ENCODE results near the gene EBI3.
"Not testable (repeated sequence)": the region's sequence is repeated elsewhere in the genome, so short reads cannot be mapped to it uniquely, and the experiment has no call there.

Gene EBI3

GRCh38 chr19:4233282-4233853 lies 4.0 kb downstream of the EBI3 start:
- Histone ChIP-seq H3K27me3 (ENCODE audit: control insufficient read depth in 2 of 2, insufficient read depth in 2 of 2, low read length in 2 of 2) (peaks cover 5 to 13% of the 10 kb centered on the region in 2 donors), H3K4me1 (ENCODE audit: control insufficient read depth in 2 of 2, insufficient read depth in 2 of 2, low read length in 2 of 2) (no peaks in the 10 kb centered on the region), H3K36me3 (ENCODE audit: control insufficient read depth in 2 of 2, insufficient read depth in 2 of 2, low read length in 2 of 2) (no peaks in the 10 kb centered on the region), H3K4me3 (ENCODE audit: low read length in 2 of 2) (no peak overlapping the region), H3K9ac (ENCODE audit: low read depth in 1 of 2, low read length in 2 of 2) (no peak overlapping the region), H3K9me3 (ENCODE audit: control insufficient read depth in 2 of 2, low read length in 2 of 2) (no peaks in the 10 kb centered on the region), H3K27ac (ENCODE audit: low read depth in 2 of 2, low read length in 2 of 2) (no peak overlapping the region)

DNA sequence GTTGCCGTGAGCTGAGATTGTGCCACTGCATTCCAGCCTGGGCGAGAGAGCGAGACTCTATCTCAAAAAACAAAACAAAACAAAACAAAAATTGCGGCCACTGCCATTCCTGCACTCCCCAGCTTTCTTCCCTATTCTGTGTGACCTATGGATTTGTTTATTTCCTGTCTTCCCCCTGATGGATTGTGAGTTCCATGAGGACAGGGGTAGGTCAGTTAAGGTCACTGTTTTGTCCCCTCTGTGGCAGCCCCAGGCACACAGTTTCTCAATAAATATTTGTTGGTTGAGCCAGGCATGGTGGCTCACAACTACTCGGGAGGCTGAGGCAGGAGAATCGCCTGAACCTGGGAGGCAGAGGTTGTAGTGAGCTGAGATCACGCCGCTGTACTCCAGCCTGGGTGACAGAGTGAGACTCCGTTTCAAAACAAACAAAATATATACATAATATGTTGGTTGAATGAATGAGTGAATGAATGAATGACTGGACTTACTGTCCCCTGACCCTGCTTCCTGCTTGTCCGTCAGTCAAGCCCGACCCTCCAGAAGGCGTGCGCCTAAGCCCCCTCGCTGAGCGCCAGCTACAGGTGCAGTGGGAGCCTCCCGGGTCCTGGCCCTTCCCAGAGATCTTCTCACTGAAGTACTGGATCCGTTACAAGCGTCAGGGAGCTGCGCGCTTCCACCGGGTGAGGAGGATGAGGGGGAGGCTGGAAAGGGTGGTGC lies 5.0 kb downstream of the EBI3 start:
- peaks cover 4 to 6% of the 10 kb centered on the region in 2 donors for H3K27me3 ChIP-seq (ENCODE audit: control insufficient read depth in 2 of 2, insufficient read depth in 2 of 2, low read length in 2 of 2)
- no peak overlapping the region for H3K9ac ChIP-seq (ENCODE audit: low read depth in 1 of 2, low read length in 2 of 2)
- no peaks in the 10 kb centered on the region for H3K36me3 ChIP-seq (ENCODE audit: control insufficient read depth in 2 of 2, insufficient read depth in 2 of 2, low read length in 2 of 2)
- H3K9me3 ChIP-seq (ENCODE audit: control insufficient read depth in 2 of 2, low read length in 2 of 2) = no peaks in the 10 kb centered on the region
- H3K27ac ChIP-seq (ENCODE audit: low read depth in 2 of 2, low read length in 2 of 2) = no peak overlapping the region
- no peaks in the 10 kb centered on the region for H3K4me1 ChIP-seq (ENCODE audit: control insufficient read depth in 2 of 2, insufficient read depth in 2 of 2, low read length in 2 of 2)
- no peak overlapping the region for H3K4me3 ChIP-seq (ENCODE audit: low read length in 2 of 2)

- Histone ChIP-seq H3K27me3 (ENCODE audit: control insufficient read depth in 2 of 2, insufficient read depth in 2 of 2, low read length in 2 of 2) (peaks cover 0 to 2% of the 10 kb centered on the region in 2 donors), H3K4me1 (ENCODE audit: control insufficient read depth in 2 of 2, insufficient read depth in 2 of 2, low read length in 2 of 2) (no peaks in the 10 kb centered on the region), H3K9ac (ENCODE audit: low read depth in 1 of 2, low read length in 2 of 2) (no peak overlapping the region), H3K9me3 (ENCODE audit: control insufficient read depth in 2 of 2, low read length in 2 of 2) (no peaks in the 10 kb centered on the region), H3K4me3 (ENCODE audit: low read length in 2 of 2) (no peak overlapping the region), H3K27ac (ENCODE audit: low read depth in 2 of 2, low read length in 2 of 2) (no peak overlapping the region), H3K36me3 (ENCODE audit: control insufficient read depth in 2 of 2, insufficient read depth in 2 of 2, low read length in 2 of 2) (no peaks in the 10 kb centered on the region)
Observed at GRCh38 chr19:4234862-4235201, 5.5 kb downstream of the EBI3 start.

DNA sequence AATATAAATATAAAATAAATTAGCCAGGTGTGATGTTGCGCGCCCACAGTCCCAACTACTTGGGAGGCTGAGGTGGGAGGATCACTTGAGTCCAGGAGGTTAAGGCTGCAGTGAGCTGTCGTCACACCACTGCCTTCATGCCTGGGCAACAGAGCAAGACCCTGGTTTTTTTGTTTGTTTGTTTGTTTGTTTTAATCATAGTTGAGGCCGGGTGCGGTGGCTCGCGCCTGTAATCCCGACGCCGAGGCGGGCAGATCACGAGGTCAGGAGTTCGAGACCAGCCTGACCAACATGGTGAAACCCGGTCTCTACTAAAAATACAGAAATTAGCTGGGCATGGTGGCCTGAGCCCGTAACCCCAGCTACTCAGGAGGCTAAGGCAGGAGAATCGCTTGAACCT lies 8.2 kb downstream of the EBI3 start:
- H3K36me3 ChIP-seq (ENCODE audit: control insufficient read depth in 2 of 2, insufficient read depth in 2 of 2, low read length in 2 of 2) = not testable (repeated sequence)

GRCh38 chr19:4238831-4239230 lies 9.5 kb downstream of the EBI3 start:
- Histone ChIP-seq H3K27me3 (ENCODE audit: control insufficient read depth in 2 of 2, insufficient read depth in 2 of 2, low read length in 2 of 2) (peaks cover 0 to 2% of the 10 kb centered on the region in 2 donors), H3K27ac (ENCODE audit: low read depth in 2 of 2, low read length in 2 of 2) (no peak overlapping the region), H3K9me3 (ENCODE audit: control insufficient read depth in 2 of 2, low read length in 2 of 2) (peaks cover 2 to 4% of the 10 kb centered on the region in 2 donors), H3K4me3 (ENCODE audit: low read length in 2 of 2) (no peak overlapping the region), H3K36me3 (ENCODE audit: control insufficient read depth in 2 of 2, insufficient read depth in 2 of 2, low read length in 2 of 2) (no peaks in the 10 kb centered on the region), H3K9ac (ENCODE audit: low read depth in 1 of 2, low read length in 2 of 2) (no peak overlapping the region), H3K4me1 (ENCODE audit: control insufficient read depth in 2 of 2, insufficient read depth in 2 of 2, low read length in 2 of 2) (no peaks in the 10 kb centered on the region)

More for the DNA sequence above, 8.2 kb downstream of the EBI3 start:
- H3K27ac ChIP-seq (ENCODE audit: low read depth in 2 of 2, low read length in 2 of 2); H3K9ac ChIP-seq (ENCODE audit: low read depth in 1 of 2, low read length in 2 of 2); H3K4me3 ChIP-seq (ENCODE audit: low read length in 2 of 2); H3K27me3 ChIP-seq (ENCODE audit: control insufficient read depth in 2 of 2, insufficient read depth in 2 of 2, low read length in 2 of 2); H3K9me3 ChIP-seq (ENCODE audit: control insufficient read depth in 2 of 2, low read length in 2 of 2); H3K4me1 ChIP-seq (ENCODE audit: control insufficient read depth in 2 of 2, insufficient read depth in 2 of 2, low read length in 2 of 2): not testable (repeated sequence)

- no peak overlapping the region for H3K9ac ChIP-seq (ENCODE audit: low read depth in 1 of 2, low read length in 2 of 2)
- no peaks in the 10 kb centered on the region for H3K36me3 ChIP-seq (ENCODE audit: control insufficient read depth in 2 of 2, insufficient read depth in 2 of 2, low read length in 2 of 2)
- peaks cover 0 to 6% of the 10 kb centered on the region in 2 donors for H3K4me1 ChIP-seq (ENCODE audit: control insufficient read depth in 2 of 2, insufficient read depth in 2 of 2, low read length in 2 of 2)
- no peak overlapping the region for H3K27ac ChIP-seq (ENCODE audit: low read depth in 2 of 2, low read length in 2 of 2)
- peaks cover 2 to 4% of the 10 kb centered on the region in 2 donors for H3K9me3 ChIP-seq (ENCODE audit: control insufficient read depth in 2 of 2, low read length in 2 of 2)
- peaks cover 0 to 2% of the 10 kb centered on the region in 2 donors for H3K27me3 ChIP-seq (ENCODE audit: control insufficient read depth in 2 of 2, insufficient read depth in 2 of 2, low read length in 2 of 2)
- no peak overlapping the region for H3K4me3 ChIP-seq (ENCODE audit: low read length in 2 of 2)
Observed at GRCh38 chr19:4241824-4242430, 12.6 kb downstream of the EBI3 start.

- not testable (repeated sequence) for H3K27ac ChIP-seq (ENCODE audit: low read depth in 2 of 2, low read length in 2 of 2); H3K4me1 ChIP-seq (ENCODE audit: control insufficient read depth in 2 of 2, insufficient read depth in 2 of 2, low read length in 2 of 2); H3K9ac ChIP-seq (ENCODE audit: low read depth in 1 of 2, low read length in 2 of 2); H3K4me3 ChIP-seq (ENCODE audit: low read length in 2 of 2); H3K27me3 ChIP-seq (ENCODE audit: control insufficient read depth in 2 of 2, insufficient read depth in 2 of 2, low read length in 2 of 2); H3K9me3 ChIP-seq (ENCODE audit: control insufficient read depth in 2 of 2, low read length in 2 of 2)
- H3K36me3 ChIP-seq (ENCODE audit: control insufficient read depth in 2 of 2, insufficient read depth in 2 of 2, low read length in 2 of 2) = peaks cover 15 to 23% of the 10 kb centered on the region in 2 donors
Observed at GRCh38 chr19:4245938-4246337, 16.6 kb downstream of the EBI3 start.

- H3K9ac ChIP-seq (ENCODE audit: low read depth in 1 of 2, low read length in 2 of 2) = peak within 1 kb of the TSS; percentile 86 to 92
- peak within 1 kb of the TSS; percentile 89 to 96 for H3K4me3 ChIP-seq (ENCODE audit: low read length in 2 of 2)
- peak within 1 kb of the TSS; percentile 93 to 97 for H3K27ac ChIP-seq (ENCODE audit: low read depth in 2 of 2, low read length in 2 of 2)
- peaks cover under 1 to 1% of the 10 kb centered on the region in 2 donors for H3K9me3 ChIP-seq (ENCODE audit: control insufficient read depth in 2 of 2, low read length in 2 of 2)
- peaks cover 18 to 32% of the 10 kb centered on the region in 2 donors for H3K36me3 ChIP-seq (ENCODE audit: control insufficient read depth in 2 of 2, insufficient read depth in 2 of 2, low read length in 2 of 2)
- H3K4me1 ChIP-seq (ENCODE audit: control insufficient read depth in 2 of 2, insufficient read depth in 2 of 2, low read length in 2 of 2) = peaks cover 6% of the 10 kb centered on the region in 2 donors
- H3K27me3 ChIP-seq (ENCODE audit: control insufficient read depth in 2 of 2, insufficient read depth in 2 of 2, low read length in 2 of 2) = no peaks in the 10 kb centered on the region
Observed at GRCh38 chr19:4246767-4247593, 17.7 kb downstream of the EBI3 start, which contains the start of gene YJU2. Gene YJU2 (plus strand): TSS chr19:4247080. CDS start chr19:4247147, 67 bp downstream.

DNA sequence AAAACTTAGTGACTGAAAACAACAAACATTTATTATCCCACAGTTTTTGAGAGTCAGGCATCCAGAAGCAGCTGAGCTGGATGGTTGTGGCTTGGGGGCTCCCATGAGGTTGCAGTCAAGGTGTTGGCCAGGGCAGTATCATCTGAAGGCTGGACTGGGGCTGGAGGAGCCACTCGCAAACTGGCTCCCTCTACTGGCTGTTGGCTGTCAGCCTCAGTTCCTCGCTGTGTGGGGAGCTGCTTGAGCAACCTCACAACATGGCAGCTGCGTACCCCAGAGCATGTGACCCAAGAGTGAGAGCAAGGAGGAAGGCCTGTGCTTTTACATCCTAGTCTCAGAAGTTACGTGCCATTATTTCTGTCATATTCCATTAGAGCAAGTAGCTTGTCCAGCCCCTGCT lies 27.2 kb downstream of the EBI3 start:
- Histone ChIP-seq H3K27ac (ENCODE audit: low read depth in 2 of 2, low read length in 2 of 2) (no peak overlapping the region), H3K36me3 (ENCODE audit: control insufficient read depth in 2 of 2, insufficient read depth in 2 of 2, low read length in 2 of 2) (peaks cover 34 to 55% of the 10 kb centered on the region in 2 donors), H3K27me3 (ENCODE audit: control insufficient read depth in 2 of 2, insufficient read depth in 2 of 2, low read length in 2 of 2) (no peaks in the 10 kb centered on the region), H3K9me3 (ENCODE audit: control insufficient read depth in 2 of 2, low read length in 2 of 2) (no peaks in the 10 kb centered on the region), H3K4me3 (ENCODE audit: low read length in 2 of 2) (no peak overlapping the region), H3K4me1 (ENCODE audit: control insufficient read depth in 2 of 2, insufficient read depth in 2 of 2, low read length in 2 of 2) (no peaks in the 10 kb centered on the region), H3K9ac (ENCODE audit: low read depth in 1 of 2, low read length in 2 of 2) (no peak overlapping the region)

GRCh38 chr19:4257025-4257424 lies 27.7 kb downstream of the EBI3 start:
- Histone ChIP-seq H3K4me1 (ENCODE audit: control insufficient read depth in 2 of 2, insufficient read depth in 2 of 2, low read length in 2 of 2) (no peaks in the 10 kb centered on the region), H3K9ac (ENCODE audit: low read depth in 1 of 2, low read length in 2 of 2) (no peak overlapping the region), H3K36me3 (ENCODE audit: control insufficient read depth in 2 of 2, insufficient read depth in 2 of 2, low read length in 2 of 2) (peaks cover 34 to 55% of the 10 kb centered on the region in 2 donors), H3K4me3 (ENCODE audit: low read length in 2 of 2) (no peak overlapping the region), H3K27me3 (ENCODE audit: control insufficient read depth in 2 of 2, insufficient read depth in 2 of 2, low read length in 2 of 2) (no peaks in the 10 kb centered on the region), H3K27ac (ENCODE audit: low read depth in 2 of 2, low read length in 2 of 2) (no peak overlapping the region), H3K9me3 (ENCODE audit: control insufficient read depth in 2 of 2, low read length in 2 of 2) (no peaks in the 10 kb centered on the region)

Data from mucosa of rectum (tissue), 2 donors.